ENCODE data around the gene FAM53A. TPM values are rescaled to one million over a fixed set of nuclear protein-coding genes. Genes with fewer than 3 reads are reported as not detected.

Gene FAM53A
- total and polyA plus RNA-seq, 10 of the 15 experiments (the other 5 are each of a cell fraction or from before 2014, with no cell fraction given): 0.02 to 0.87 (median 0.38) TPM; not detected in 2

- TF ChIP-seq ZBTB11 (CRISPR knock-in tag; IDR thresholded peaks at IDR 0.05): no peak
- TF ChIP-seq ZZZ3 (IDR thresholded peaks at IDR 0.05; ENCODE audit: control insufficient read depth, insufficient read length, low read depth): no peak
- no peak for TF ChIP-seq MTA2 (IDR thresholded peaks at IDR 0.05; ENCODE audit: low read depth)
These were observed 44.2 kb upstream of the FAM53A start (continued) for GRCh38 chr4:1728061-1728980.

GRCh38 chr4:1727117-1728031 lies 43.3 kb upstream of the FAM53A start:
- Histone ChIP-seq H3K4me3 (no peak overlapping the region), H3K4me1 (ENCODE audit: control insufficient read depth, insufficient read depth, low read length) (peaks cover 15% of the 10 kb centered on the region), H3K4me2 (ENCODE audit: control insufficient read depth, insufficient read depth) (no peak overlapping the region), H3K9ac (ENCODE audit: control insufficient read depth, insufficient read depth, low read length) (no peak overlapping the region), H3K27ac (ENCODE audit: control insufficient read depth, insufficient read depth) (no peak overlapping the region), H3K79me2 (ENCODE audit: control insufficient read depth, insufficient read depth, low read length) (peaks cover 48% of the 10 kb centered on the region), H4K20me1 (ENCODE audit: control insufficient read depth, insufficient read depth) (no peaks in the 10 kb centered on the region), H3K9me3 (replicated peaks; ENCODE audit: control insufficient read depth, insufficient read depth, low read length) (no peaks in the 10 kb centered on the region), H2AFZ (ENCODE audit: control insufficient read depth, low read depth, low read length) (no peak overlapping the region), H3K36me3 (ENCODE audit: control insufficient read depth in 2 of 2, insufficient read depth in 2 of 2, low read length in 1 of 2) (peaks cover 29 to 49% of the 10 kb centered on the region in 2 experiments; a peak in 3 of 4 replicates), H3K27me3 (replicated peaks in 1 of 2; ENCODE audit: control insufficient read depth in 2 of 2, insufficient read depth in 2 of 2, low read length in 1 of 2) (no peaks in the 10 kb centered on the region)
- ATAC-seq: no peak
- RAD21 ChIA-PET (ENCODE audit: unreplicated experiment): interaction anchor here (1.0 to 1.3 kb wide), 2 partner anchors 15 to 34 kb away, joined by 4 to 9 read pairs; partner anchors contain the start of gene SLBP
- CTCF ChIA-PET: interaction anchor here (1.4 to 15.5 kb wide), 5 partner anchors 18 to 33 kb away, joined by 4 to 317 read pairs (median 9); no protein-coding TSS in a partner anchor
- no TSS peak for BruUV-seq (replicated peaks)
- WGBS (ENCODE audit: insufficient coverage, insufficient replicate concordance, low lambda C conversion rate, missing lambda C conversion rate): 81% methylated on average over 18 of the region's 18 CpGs
- FAIRE-seq: no peak
- SMC1A ChIA-PET (ENCODE audit: uncharacterized antibody, unreplicated experiment): interaction anchor here (7.0 to 11.0 kb wide), 2 partner anchors 19 to 34 kb away, joined by 33 to 132 read pairs; no protein-coding TSS in a partner anchor
- intact Hi-C loops (cut with micrococcal nuclease; ENCODE audit: unreplicated experiment): no loop called here
- POLR2A ChIA-PET: interaction anchor here (1.0 to 3.1 kb wide), 2 partner anchors 19 to 34 kb away, joined by 4 to 10 read pairs; no protein-coding TSS in a partner anchor
- in situ Hi-C loops (cut with MboI): loop anchor here (5.0 kb wide), 1 partner anchor 35 kb away; no protein-coding TSS in a partner anchor
- no peak for DNase-seq (ENCODE audit: low read depth, low spot score)
- TF ChIP-seq ZZZ3 (IDR thresholded peaks at IDR 0.05; ENCODE audit: control insufficient read depth, insufficient read length, low read depth) (no peak), ZNF217 (IDR thresholded peaks at IDR 0.05) (no peak), BMI1 (IDR thresholded peaks at IDR 0.05; ENCODE audit: borderline replicate concordance) (no peak), HDAC6 (IDR thresholded peaks at IDR 0.05; ENCODE audit: unreplicated experiment) (no peak), IKZF1 (conservative IDR thresholded peaks at IDR 0.05) (no peak), WRNIP1 (IDR thresholded peaks at IDR 0.05; ENCODE audit: borderline replicate concordance, low read depth, low read length) (no peak), POLR2A (IDR thresholded peaks at IDR 0.05; ENCODE audit: low read depth, low read length) (0 out of 2 replicates have a peak, but pooled peaks have one; percentile 33), HSF1 (IDR thresholded peaks at IDR 0.05; ENCODE audit: low read depth, low read length) (no peak), E2F4 (IDR thresholded peaks at IDR 0.05; ENCODE audit: low read depth, low read length) (no peak)

All from GM12878 (cell line).